ENCODE data around the gene SPTBN4.
A peak's percentile ranks its signal among the peaks of the same experiment; 100 is the strongest.

DNA sequence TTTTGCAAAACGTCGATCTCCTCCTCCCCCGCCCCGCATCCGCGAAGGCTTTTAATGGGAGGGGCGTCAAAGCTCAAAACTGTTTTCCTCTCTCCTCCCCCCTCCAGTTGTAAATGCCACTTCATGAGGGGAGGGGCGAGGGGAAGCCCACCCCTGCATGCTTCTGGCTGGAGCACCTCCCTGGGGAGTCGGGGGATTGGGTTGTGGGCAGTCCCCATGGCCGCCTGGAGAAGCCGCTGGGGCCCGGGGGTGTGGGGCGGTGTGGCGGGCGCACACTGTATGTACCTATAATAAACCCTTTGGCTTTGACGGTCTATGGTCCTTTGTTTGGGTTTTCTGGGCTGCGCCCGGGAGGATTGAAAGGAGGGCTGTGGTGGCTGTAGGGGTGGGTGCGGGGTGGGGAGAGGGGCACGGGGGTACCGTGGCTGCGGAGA, 109.4 kb downstream of the SPTBN4 start:
- TF ChIP-seq YY1 (IDR thresholded peaks at IDR 0.05; ENCODE audit: low read depth, low read length) (0 out of 2 replicates have a peak, but pooled peaks have one; percentile 43), PML (IDR thresholded peaks at IDR 0.05; ENCODE audit: low read length) (no peak), RFX5 (IDR thresholded peaks at IDR 0.05; ENCODE audit: low read depth, low read length) (no peak), SREBF2 (IDR thresholded peaks at IDR 0.05; ENCODE audit: low read length) (no peak), EP300 (IDR thresholded peaks at IDR 0.05; ENCODE audit: borderline replicate concordance in 1 of 2, control insufficient read depth in 1 of 2, low read depth in 2 of 2, low read length in 2 of 2) (no peak), MTA2 (IDR thresholded peaks at IDR 0.05; ENCODE audit: low read depth) (no peak), ZNF622 (IDR thresholded peaks at IDR 0.05) (no peak), ZNF274 (IDR thresholded peaks at IDR 0.05; ENCODE audit: insufficient read depth, insufficient read length) (no peak), BHLHE40 (IDR thresholded peaks at IDR 0.05; ENCODE audit: borderline replicate concordance in 1 of 2, low read depth in 2 of 2, low read length in 1 of 2) (no peak), TAF1 (IDR thresholded peaks at IDR 0.05; ENCODE audit: borderline replicate concordance, low read depth, low read length) (no peak)
- TF ChIP-seq, protein P1, sequence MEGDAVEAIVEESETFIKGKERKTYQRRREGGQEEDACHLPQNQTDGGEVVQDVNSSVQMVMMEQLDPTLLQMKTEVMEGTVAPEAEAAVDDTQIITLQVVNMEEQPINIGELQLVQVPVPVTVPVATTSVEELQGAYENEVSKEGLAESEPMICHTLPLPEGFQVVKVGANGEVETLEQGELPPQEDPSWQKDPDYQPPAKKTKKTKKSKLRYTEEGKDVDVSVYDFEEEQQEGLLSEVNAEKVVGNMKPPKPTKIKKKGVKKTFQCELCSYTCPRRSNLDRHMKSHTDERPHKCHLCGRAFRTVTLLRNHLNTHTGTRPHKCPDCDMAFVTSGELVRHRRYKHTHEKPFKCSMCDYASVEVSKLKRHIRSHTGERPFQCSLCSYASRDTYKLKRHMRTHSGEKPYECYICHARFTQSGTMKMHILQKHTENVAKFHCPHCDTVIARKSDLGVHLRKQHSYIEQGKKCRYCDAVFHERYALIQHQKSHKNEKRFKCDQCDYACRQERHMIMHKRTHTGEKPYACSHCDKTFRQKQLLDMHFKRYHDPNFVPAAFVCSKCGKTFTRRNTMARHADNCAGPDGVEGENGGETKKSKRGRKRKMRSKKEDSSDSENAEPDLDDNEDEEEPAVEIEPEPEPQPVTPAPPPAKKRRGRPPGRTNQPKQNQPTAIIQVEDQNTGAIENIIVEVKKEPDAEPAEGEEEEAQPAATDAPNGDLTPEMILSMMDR (IDR thresholded peaks at IDR 0.05 in 2 of 3, conservative IDR thresholded peaks at IDR 0.05 in 1 of 3; ENCODE audit: control insufficient read depth in 2 of 3, extremely low read depth in 1 of 3, insufficient read depth in 1 of 3, low read depth in 3 of 3, low read length in 3 of 3), result no peak
- TF ChIP-seq, protein P2, sequence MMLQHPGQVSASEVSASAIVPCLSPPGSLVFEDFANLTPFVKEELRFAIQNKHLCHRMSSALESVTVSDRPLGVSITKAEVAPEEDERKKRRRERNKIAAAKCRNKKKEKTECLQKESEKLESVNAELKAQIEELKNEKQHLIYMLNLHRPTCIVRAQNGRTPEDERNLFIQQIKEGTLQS (IDR thresholded peaks at IDR 0.05; ENCODE audit: borderline replicate concordance, extremely low read depth, low read depth, low read length), result no peak
- TF ChIP-seq, protein P3, sequence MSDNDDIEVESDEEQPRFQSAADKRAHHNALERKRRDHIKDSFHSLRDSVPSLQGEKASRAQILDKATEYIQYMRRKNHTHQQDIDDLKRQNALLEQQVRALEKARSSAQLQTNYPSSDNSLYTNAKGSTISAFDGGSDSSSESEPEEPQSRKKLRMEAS (IDR thresholded peaks at IDR 0.05; ENCODE audit: low read depth, low read length), result no peak
